GM23338 (cell line): Measurements from ENCODE around the gene STPG4.

Experiments used
- CREB1 ChIP-seq: fragments of 250-450 bp; sonication (Bioruptor Pico); IDR thresholded peaks from 2 replicates; pipeline ENCODE4 v1.5.0; 2020; ENCODE audit warnings: low read depth, mild to moderate bottlenecking, moderate library complexity
- EZH2 ChIP-seq: fragments of 200-600 bp; sonication (generic); IDR thresholded peaks from one replicate; pipeline ENCODE4 v1.8.0; 2017; ENCODE audit warnings: antibody characterized with exemption, mild to moderate bottlenecking, low read depth; ENCODE audit not compliant: unreplicated experiment
- EZH2phosphoT487 ChIP-seq: fragments of 200-600 bp; sonication (generic); IDR thresholded peaks from one replicate; pipeline ENCODE4 v1.8.1; 2018; ENCODE audit warnings: antibody characterized with exemption; ENCODE audit not compliant: unreplicated experiment
- JUNB ChIP-seq: IDR thresholded peaks from one replicate; pipeline ENCODE4 v1.6.1; 2016; ENCODE audit warnings: antibody characterized with exemption; ENCODE audit not compliant: unreplicated experiment
- POLR2AphosphoS5 ChIP-seq: IDR thresholded peaks from 2 replicates; pipeline ENCODE4 v1.6.1; 2016; ENCODE audit warnings: antibody characterized with exemption, low read depth
- ZNF331 ChIP-seq: fragments of 250-450 bp; sonication (Bioruptor Pico); IDR thresholded peaks from 2 replicates; pipeline ENCODE4 v1.5.0; 2020; ENCODE audit warnings: low read depth, mild to moderate bottlenecking, moderate library complexity
- TF ChIP-seq, protein P1 (sequence below), 2 experiments: fragments of 200-600 bp in 1 of 2; sonication (generic) in 1 of 2; conservative IDR thresholded peaks; 2 replicates each; pipeline versions ENCODE4 v1.5.1 to v1.6.1; 2016 to 2017; ENCODE audit warnings: antibody characterized with exemption in 2 of 2, low read depth in 2 of 2, mild to moderate bottlenecking in 2 of 2, moderate library complexity in 1 of 2
- TF ChIP-seq, protein P2 (sequence below): IDR thresholded peaks from one replicate; pipeline ENCODE4 v1.6.1; 2018; ENCODE audit warnings: antibody characterized with exemption; ENCODE audit not compliant: unreplicated experiment

DNA sequence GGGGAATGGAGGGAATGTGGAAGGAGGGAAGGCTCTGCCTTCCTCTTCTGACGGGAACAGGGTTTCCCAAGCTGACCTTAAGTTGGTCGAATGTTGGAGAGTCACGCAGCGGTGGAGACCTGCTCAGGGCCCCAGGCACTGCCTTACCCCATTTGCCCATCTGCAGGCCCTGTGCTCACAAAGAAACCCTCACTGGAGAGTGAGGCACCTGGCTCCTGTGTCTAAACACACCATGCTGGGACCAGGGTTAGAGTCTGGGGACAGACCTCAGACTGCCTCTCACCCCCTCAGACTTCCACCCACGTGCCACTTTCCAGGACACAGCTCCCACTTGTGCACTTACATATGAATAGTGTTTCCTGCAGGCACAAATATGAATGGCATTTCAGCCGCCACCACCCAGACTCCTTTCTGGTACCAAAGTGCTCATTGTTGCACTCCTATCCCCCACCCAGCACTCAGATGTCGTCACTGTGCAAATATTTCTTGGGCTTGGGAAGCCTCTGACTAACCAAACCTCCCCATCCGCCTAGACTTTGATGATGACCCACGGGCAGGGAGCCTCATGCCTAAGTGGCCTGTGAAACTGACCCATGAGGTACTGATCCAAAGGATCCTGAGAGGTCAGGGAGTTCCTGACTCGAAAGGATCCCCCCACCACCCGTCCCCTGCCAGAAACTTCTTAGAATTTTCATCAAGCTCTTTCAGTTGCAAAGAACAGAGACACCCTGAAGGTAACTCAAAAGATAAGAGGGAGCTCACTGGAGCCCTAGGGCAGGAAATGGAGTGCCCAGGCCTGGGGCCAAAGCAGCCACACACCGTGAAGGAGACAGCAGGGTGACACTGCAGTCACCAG lies 78.3 kb downstream of the STPG4 start:
- TF ChIP-seq, protein P1, sequence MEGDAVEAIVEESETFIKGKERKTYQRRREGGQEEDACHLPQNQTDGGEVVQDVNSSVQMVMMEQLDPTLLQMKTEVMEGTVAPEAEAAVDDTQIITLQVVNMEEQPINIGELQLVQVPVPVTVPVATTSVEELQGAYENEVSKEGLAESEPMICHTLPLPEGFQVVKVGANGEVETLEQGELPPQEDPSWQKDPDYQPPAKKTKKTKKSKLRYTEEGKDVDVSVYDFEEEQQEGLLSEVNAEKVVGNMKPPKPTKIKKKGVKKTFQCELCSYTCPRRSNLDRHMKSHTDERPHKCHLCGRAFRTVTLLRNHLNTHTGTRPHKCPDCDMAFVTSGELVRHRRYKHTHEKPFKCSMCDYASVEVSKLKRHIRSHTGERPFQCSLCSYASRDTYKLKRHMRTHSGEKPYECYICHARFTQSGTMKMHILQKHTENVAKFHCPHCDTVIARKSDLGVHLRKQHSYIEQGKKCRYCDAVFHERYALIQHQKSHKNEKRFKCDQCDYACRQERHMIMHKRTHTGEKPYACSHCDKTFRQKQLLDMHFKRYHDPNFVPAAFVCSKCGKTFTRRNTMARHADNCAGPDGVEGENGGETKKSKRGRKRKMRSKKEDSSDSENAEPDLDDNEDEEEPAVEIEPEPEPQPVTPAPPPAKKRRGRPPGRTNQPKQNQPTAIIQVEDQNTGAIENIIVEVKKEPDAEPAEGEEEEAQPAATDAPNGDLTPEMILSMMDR (conservative IDR thresholded peaks at IDR 0.05; ENCODE audit: low read depth in 2 of 2): no peak
- no peak for TF ChIP-seq EZH2phosphoT487
- TF ChIP-seq POLR2AphosphoS5: no peak
- no peak for TF ChIP-seq CREB1 (CRISPR knock-in tag)
- TF ChIP-seq, protein P2, sequence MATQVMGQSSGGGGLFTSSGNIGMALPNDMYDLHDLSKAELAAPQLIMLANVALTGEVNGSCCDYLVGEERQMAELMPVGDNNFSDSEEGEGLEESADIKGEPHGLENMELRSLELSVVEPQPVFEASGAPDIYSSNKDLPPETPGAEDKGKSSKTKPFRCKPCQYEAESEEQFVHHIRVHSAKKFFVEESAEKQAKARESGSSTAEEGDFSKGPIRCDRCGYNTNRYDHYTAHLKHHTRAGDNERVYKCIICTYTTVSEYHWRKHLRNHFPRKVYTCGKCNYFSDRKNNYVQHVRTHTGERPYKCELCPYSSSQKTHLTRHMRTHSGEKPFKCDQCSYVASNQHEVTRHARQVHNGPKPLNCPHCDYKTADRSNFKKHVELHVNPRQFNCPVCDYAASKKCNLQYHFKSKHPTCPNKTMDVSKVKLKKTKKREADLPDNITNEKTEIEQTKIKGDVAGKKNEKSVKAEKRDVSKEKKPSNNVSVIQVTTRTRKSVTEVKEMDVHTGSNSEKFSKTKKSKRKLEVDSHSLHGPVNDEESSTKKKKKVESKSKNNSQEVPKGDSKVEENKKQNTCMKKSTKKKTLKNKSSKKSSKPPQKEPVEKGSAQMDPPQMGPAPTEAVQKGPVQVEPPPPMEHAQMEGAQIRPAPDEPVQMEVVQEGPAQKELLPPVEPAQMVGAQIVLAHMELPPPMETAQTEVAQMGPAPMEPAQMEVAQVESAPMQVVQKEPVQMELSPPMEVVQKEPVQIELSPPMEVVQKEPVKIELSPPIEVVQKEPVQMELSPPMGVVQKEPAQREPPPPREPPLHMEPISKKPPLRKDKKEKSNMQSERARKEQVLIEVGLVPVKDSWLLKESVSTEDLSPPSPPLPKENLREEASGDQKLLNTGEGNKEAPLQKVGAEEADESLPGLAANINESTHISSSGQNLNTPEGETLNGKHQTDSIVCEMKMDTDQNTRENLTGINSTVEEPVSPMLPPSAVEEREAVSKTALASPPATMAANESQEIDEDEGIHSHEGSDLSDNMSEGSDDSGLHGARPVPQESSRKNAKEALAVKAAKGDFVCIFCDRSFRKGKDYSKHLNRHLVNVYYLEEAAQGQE: no peak
- no peak for TF ChIP-seq EZH2
- no peak for TF ChIP-seq JUNB
- no peak for TF ChIP-seq ZNF331 (CRISPR knock-in tag)
